Activated naive CD8-positive, alpha-beta T cell treated with anti-CD3 and anti-CD28 coated beads, Interleukin-2, amount 10 ng/mL, durations not matched to agents 7 days and 5 days (primary cell): Measurements from ENCODE around the gene AFAP1. TPM values are rescaled to one million over a fixed set of nuclear protein-coding genes. Genes with fewer than 3 reads are reported as not detected.

Experiments used
- ATAC-seq: fragments of 150-1000 bp; cut with Tn5 transposase; one replicate; pipeline ENCODE4 v1.10.0; 2021; ENCODE audit warnings: low read depth, moderate library complexity
- POLR2A ChIA-PET: fragments of 350-600 bp; sonication (Branson Sonifier 250); formaldehyde crosslinking; loops from one replicate; lab custom pipeline; 2021; ENCODE audit warnings: antibody characterized with exemption; lab: Charles Lee
- DNase-seq: peaks from one replicate; pipeline ENCODE4 v3.0.0; 2021
- H3K27ac Mint-ChIP-seq: one replicate; pipeline ENCODE4 v1.8.0; 2022; ENCODE audit warnings: mild to moderate bottlenecking, mixed read lengths
- H3K27me3 Mint-ChIP-seq: one replicate; pipeline ENCODE4 v1.8.0; 2022; ENCODE audit warnings: mild to moderate bottlenecking, moderate library complexity, mixed read lengths
- H3K36me3 Mint-ChIP-seq: one replicate; pipeline ENCODE4 v1.8.0; 2021; ENCODE audit warnings: mild to moderate bottlenecking, mixed read lengths
- H3K4me1 Mint-ChIP-seq: one replicate; pipeline ENCODE4 v1.8.0; 2021; ENCODE audit warnings: mixed read lengths
- H3K4me3 Mint-ChIP-seq: one replicate; pipeline ENCODE4 v1.8.0; 2022; ENCODE audit warnings: mild to moderate bottlenecking, moderate library complexity, mixed read lengths
- H3K9me3 Mint-ChIP-seq: one replicate; pipeline ENCODE4 v1.8.0; 2021; ENCODE audit warnings: mixed read lengths
- total RNA-seq, 2 experiments: library from RNA; stranded (reverse); gene quantifications; one replicate each; pipeline ENCODE4 v1.2.3, GENCODE V29; 2021

AFAP1 gene, protein sequence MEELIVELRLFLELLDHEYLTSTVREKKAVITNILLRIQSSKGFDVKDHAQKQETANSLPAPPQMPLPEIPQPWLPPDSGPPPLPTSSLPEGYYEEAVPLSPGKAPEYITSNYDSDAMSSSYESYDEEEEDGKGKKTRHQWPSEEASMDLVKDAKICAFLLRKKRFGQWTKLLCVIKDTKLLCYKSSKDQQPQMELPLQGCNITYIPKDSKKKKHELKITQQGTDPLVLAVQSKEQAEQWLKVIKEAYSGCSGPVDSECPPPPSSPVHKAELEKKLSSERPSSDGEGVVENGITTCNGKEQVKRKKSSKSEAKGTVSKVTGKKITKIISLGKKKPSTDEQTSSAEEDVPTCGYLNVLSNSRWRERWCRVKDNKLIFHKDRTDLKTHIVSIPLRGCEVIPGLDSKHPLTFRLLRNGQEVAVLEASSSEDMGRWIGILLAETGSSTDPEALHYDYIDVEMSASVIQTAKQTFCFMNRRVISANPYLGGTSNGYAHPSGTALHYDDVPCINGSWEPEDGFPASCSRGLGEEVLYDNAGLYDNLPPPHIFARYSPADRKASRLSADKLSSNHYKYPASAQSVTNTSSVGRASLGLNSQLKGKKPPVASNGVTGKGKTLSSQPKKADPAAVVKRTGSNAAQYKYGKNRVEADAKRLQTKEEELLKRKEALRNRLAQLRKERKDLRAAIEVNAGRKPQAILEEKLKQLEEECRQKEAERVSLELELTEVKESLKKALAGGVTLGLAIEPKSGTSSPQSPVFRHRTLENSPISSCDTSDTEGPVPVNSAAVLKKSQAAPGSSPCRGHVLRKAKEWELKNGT
- total RNA-seq = 10 to 100 TPM in 1 of 2 experiments, 1 to 10 TPM in 1; 9.9 to 12.2 TPM

DNA sequence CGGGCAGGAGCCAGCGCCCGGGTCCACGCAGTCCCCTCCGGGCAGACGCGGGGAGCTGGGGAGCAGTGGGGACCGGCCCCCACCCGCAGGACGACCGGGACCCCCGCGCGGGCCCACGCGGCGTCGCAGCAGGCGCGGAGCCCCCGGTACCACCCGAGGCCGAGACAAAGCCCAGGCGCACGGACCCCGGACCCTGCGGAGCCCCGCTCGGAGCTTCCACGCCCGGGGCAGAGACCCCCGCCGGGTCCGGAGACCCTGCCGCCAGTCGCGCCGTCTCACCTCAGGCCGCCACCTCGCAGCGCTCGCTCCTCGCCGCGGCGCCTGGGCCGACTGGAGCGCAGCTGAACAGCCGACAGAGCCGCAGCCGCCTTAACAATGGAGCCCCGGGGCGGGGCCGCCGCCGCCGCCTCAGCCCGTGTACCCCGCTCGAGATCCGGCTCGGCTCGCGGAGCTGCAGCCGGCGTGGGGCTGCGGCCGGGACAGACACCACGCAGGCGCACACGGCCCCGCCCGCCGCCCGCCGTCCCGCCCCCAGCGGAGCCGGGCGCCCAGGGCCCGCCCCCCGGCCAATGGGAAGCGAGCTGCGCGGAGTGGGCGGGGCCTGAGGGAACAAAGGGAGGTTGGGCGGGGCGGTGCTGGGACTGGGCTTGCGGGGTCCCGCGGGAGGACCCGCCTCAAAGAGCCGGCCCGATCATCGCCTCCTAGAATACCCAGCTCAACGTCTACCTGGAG, at the start of gene AFAP1:
TSS of gene AFAP1 (minus strand) at position 485 of the 732 bp plus-strand sequence. CDS start 67,783 bp downstream, outside the sequence.
- Mint-ChIP-seq H3K27ac (no peak within 1 kb of the TSS), H3K36me3 (no peaks in the 10 kb centered on the region), H3K9me3 (no peaks in the 10 kb centered on the region), H3K4me3 (peak within 1 kb of the TSS; percentile 66), H3K27me3 (peaks cover 20% of the 10 kb centered on the region), H3K4me1 (peaks cover 13% of the 10 kb centered on the region)
- POLR2A ChIA-PET = interaction anchor here (0.6 to 2.0 kb wide), 12 partner anchors 9 to 1040 kb away, joined by 3 to 9 read pairs (median 4); no protein-coding TSS in a partner anchor
- ATAC-seq (peak; percentile 97), DNase-seq (peak; percentile 94)

DNA sequence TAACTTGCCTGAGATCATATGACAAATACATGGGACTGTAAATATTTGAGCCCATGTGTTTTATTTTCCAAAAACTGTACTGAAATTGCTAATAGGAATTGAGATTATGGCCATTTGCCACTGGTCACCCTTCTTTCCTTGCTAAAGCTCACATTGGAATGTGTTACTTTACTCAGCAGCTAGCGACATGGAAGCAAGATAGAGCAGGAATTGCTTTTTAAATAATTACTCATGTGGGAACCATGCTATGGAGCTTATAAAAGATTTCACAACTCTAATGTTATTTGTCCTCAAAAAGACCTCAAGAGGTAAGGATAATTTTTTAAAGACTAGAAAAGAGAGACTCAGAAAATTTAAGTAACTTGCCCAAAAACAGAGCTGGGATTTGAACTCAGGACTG, 48.8 kb upstream of the AFAP1 start:
- Mint-ChIP-seq H3K36me3 (no peaks in the 10 kb centered on the region), H3K9me3 (no peaks in the 10 kb centered on the region), H3K4me1 (peaks cover 7% of the 10 kb centered on the region), H3K27me3 (peaks cover 11% of the 10 kb centered on the region), H3K4me3 (no peak overlapping the region), H3K27ac (no peak overlapping the region)
- DNase-seq = no peak
- no peak for ATAC-seq
- POLR2A ChIA-PET = no interaction called here

DNA sequence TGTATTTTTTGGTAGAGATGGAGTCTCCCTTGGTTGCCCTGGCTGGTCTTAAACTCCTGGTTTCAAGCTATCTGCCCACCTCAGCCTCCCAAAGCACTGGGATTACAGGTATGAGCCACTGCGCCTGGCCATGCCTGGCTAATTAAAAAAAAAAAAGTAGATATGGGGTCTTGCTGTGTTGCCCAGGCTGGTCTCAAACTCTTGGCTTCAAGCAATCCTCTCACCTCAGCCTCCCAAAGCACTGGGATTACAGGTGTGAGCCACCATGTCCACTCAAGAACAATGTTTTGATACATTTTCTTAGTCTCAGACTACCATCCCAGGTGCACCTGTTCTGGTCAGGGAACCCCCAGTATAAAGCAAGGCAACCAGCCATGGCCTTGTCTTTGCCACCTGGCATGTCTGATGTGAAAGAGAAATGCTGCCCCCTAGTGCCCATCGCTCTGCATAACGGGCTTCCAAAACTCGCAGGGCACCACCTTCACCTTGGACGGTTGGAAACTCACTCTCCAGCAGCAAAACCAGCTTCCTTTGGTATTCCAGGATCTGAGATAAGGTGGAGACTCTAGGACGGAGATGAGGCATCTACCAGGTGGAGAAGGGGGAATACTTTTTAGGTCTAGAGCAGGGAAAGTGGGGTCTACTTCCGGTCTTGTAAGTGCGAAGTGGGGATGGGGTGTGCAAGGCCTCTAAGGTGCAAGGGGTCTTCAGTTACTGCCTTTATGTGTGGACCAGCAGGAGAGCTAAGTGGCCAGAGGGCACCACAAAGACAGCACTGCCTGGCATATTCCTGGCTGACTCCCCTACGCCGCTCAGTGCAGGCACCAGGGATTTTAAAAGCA, 47.7 kb upstream of the AFAP1 start:
- POLR2A ChIA-PET = interaction anchor here (0.7 kb wide), 1 partner anchor 181 kb away, joined by 3 read pairs; no protein-coding TSS in a partner anchor
- peaks cover 11% of the 10 kb centered on the region for H3K27me3 Mint-ChIP-seq
- no peaks in the 10 kb centered on the region for H3K9me3 Mint-ChIP-seq
- DNase-seq = peak; percentile 74
- no peak overlapping the region for H3K4me3 Mint-ChIP-seq
- no peaks in the 10 kb centered on the region for H3K36me3 Mint-ChIP-seq
- no peak overlapping the region for H3K27ac Mint-ChIP-seq
- peaks cover 7% of the 10 kb centered on the region for H3K4me1 Mint-ChIP-seq
- peak; percentile 82 for ATAC-seq

DNA sequence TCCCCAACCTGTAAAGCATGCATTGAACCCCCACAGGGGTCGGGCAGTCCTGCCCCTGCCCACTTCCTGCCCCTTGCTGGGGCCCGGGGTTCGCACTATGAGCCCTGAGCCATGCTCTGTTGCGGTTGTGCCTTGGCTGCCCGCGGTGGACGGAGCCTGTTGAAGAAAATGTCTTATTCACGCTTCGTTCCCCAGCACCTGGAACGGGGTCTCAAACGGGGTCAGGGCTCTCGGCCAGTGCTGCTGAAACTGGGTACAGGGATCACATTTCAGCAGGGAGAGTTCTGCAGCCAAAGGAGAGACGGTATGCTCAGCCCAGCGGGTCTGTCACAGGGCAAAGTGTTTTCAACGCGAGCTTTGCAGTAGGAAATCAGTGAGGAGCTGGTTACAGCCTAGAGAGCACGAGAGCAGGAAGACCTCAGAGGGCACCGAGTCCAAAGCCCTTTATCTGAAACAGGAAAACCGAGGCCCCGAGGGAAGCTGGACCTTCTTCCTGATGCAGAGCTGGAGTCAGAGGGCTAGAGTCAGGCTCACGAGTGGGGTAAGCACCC, 46.3 kb upstream of the AFAP1 start:
- POLR2A ChIA-PET = no interaction called here
- no peak for ATAC-seq
- no peaks in the 10 kb centered on the region for H3K9me3 Mint-ChIP-seq
- no peak for DNase-seq
- H3K4me3 Mint-ChIP-seq = peak overlapping the region; percentile 28
- H3K27ac Mint-ChIP-seq = no peak overlapping the region
- no peaks in the 10 kb centered on the region for H3K36me3 Mint-ChIP-seq
- H3K4me1 Mint-ChIP-seq = peaks cover 11% of the 10 kb centered on the region
- H3K27me3 Mint-ChIP-seq = peaks cover 8% of the 10 kb centered on the region

DNA sequence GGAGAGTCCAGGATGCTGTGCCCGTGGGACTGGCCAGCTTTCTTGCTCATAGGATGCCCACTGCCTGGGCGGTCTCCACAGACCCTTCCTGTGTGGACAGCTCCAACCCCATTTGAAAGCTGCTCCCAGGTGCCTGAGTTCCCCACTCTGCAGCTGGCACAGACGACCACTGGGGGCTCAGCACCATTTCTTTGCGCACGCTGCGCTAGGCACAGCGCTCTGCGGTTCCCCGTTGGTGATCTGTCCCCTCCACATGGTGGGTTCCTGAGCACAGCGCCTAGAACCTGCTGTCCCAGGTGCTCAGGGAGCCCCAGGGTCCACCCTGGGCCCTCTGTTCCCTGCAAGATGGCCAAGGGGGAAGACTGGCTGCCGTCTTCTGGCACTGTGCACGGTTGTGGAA, 45.4 kb upstream of the AFAP1 start:
- H3K27ac Mint-ChIP-seq = no peak overlapping the region
- DNase-seq (no peak), ATAC-seq (no peak)
- no peak overlapping the region for H3K4me3 Mint-ChIP-seq
- POLR2A ChIA-PET = no interaction called here
- H3K4me1 Mint-ChIP-seq = peaks cover 11% of the 10 kb centered on the region
- H3K36me3 Mint-ChIP-seq = no peaks in the 10 kb centered on the region
- H3K9me3 Mint-ChIP-seq = no peaks in the 10 kb centered on the region
- peaks cover 5% of the 10 kb centered on the region for H3K27me3 Mint-ChIP-seq

DNA sequence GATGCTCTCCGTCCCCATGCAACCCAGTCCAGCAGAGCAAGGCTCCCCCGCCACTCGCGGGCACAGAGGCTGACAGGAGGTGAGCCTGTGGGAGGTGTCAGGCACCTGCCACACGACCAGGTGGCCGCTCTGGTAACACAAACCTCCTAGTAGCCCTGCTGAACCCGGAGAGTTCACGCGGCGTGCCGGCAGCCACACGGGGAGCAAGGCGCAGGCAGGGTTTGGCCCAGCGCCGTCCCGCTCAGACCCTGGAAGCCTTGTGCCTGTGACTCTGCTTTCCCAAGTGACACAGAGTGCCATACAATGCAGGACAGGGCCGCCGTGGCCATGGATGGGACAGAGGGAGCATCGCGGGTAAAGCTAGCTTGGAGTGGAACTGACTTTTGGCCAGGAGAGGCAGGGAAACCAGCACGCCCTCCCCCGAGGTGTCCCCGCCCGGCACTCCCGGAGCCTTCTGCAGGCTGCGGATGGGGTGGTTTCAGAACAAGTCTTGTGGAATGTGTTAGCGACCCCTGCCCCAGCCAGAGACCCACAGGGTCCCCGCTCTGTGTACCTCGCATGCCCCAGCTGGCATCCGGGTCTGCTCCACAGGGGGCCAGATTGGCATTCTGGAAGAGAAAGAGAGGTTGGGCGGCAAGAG, 44.7 kb upstream of the AFAP1 start:
- Mint-ChIP-seq H3K4me3 (no peak overlapping the region), H3K27me3 (peaks cover 5% of the 10 kb centered on the region), H3K4me1 (peaks cover 11% of the 10 kb centered on the region), H3K36me3 (no peaks in the 10 kb centered on the region), H3K9me3 (no peaks in the 10 kb centered on the region), H3K27ac (no peak overlapping the region)
- DNase-seq (no peak), ATAC-seq (no peak)
- POLR2A ChIA-PET = no interaction called here

DNA sequence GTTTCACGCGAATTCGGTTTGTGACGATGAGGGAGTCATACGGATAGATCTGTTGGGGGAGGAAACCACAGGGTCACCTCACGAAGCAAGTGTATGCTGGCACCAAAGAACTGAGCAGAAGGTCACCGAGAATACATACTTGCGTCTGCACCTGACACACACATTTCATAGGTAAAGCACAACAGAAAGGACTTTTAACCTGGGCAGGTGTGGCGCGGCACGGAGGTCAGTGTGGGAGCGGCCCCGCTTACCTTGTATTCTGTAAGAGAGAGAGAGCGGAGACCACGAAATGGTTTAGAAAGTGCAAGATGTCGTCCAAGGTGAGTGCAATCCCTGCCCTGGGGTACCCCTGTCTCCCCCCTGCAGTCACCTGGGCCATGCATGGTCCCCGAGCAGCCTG, 43.6 kb upstream of the AFAP1 start:
- DNase-seq (no peak), ATAC-seq (no peak)
- H3K27ac Mint-ChIP-seq = no peak overlapping the region
- peaks cover 11% of the 10 kb centered on the region for H3K4me1 Mint-ChIP-seq
- H3K27me3 Mint-ChIP-seq = peaks cover 5% of the 10 kb centered on the region
- no peaks in the 10 kb centered on the region for H3K36me3 Mint-ChIP-seq
- no peak overlapping the region for H3K4me3 Mint-ChIP-seq
- POLR2A ChIA-PET = no interaction called here
- H3K9me3 Mint-ChIP-seq = no peaks in the 10 kb centered on the region

DNA sequence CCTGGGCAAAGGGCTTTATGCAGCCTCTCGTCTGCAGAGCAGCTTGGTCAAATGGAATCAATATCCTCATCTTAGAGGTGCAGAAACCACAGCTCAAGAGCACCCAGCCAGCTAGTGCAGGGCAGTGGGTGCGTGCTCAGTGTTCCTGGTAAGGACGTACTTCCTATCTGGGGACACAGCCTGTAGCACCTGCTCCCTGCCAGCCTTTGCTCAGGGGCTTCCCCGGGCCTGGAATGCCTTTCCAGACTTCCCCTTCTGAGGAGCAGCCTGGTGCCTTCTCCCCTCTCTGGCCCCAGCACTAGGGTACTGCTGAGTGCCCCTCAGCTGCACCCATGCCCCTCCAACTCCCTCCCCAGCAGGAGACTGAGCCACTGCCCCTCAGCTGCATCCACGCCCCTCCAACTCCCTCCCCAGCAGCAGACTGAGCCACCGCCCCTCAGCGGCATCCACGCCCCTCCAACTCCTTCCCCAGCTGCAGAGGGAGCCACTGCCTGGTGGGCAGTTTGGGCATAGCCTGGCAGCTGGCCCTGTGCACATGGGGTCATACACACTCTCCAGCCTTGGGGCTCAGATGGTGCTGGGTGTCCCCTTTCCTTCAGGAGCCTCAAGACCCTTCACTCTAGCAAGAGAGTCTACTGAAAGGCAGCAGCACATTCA, 42.2 kb upstream of the AFAP1 start:
- no peaks in the 10 kb centered on the region for H3K36me3 Mint-ChIP-seq
- peaks cover 12% of the 10 kb centered on the region for H3K4me1 Mint-ChIP-seq
- ATAC-seq (no peak), DNase-seq (no peak)
- H3K4me3 Mint-ChIP-seq = no peak overlapping the region
- no peak overlapping the region for H3K27ac Mint-ChIP-seq
- H3K9me3 Mint-ChIP-seq = no peaks in the 10 kb centered on the region
- POLR2A ChIA-PET = interaction anchor here (0.7 kb wide), 1 partner anchor 94 kb away, joined by 3 read pairs; no protein-coding TSS in a partner anchor
- no peaks in the 10 kb centered on the region for H3K27me3 Mint-ChIP-seq

DNA sequence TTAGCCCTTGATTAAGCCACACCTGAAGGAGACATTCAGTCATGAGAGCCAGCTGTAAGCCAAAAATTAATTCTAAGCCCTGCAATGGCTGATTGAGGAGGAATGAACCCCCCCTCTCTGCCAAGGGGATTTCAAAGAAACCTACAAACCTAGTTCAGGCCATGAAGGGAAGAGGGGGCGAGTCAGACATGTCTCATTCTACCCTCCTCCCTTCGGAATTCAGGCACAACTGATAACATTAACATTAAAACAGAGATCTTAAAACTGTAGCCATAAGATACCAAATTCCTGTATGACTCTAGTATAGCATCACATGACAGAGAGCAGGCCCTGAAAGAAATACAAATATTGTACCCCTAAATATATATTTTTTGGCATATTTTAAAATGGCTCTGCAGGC, 40.4 kb upstream of the AFAP1 start:
- Mint-ChIP-seq H3K4me1 (peaks cover 5% of the 10 kb centered on the region), H3K27ac (no peak overlapping the region), H3K27me3 (no peaks in the 10 kb centered on the region), H3K4me3 (no peak overlapping the region), H3K9me3 (peaks cover 1% of the 10 kb centered on the region), H3K36me3 (no peaks in the 10 kb centered on the region)
- POLR2A ChIA-PET = no interaction called here
- ATAC-seq = no peak
- no peak for DNase-seq

DNA sequence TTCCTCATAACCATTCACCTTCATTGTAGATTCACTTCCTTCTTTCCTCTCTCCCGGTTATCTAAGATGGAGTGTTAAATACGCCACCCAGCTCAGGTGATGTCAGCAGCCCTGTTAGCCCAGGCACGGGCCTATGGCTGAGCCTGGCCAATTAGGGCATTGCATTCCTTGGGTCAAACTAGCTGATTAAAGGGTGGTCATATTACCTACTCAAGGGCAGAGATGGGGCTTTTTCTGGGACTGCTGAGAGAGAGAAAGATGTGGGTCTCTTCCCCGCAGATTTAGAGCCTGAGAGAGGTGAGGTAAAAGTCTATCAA, 39.9 kb upstream of the AFAP1 start:
- POLR2A ChIA-PET = no interaction called here
- Mint-ChIP-seq H3K27me3 (no peaks in the 10 kb centered on the region), H3K4me3 (no peak overlapping the region), H3K36me3 (no peaks in the 10 kb centered on the region), H3K9me3 (peaks cover 1% of the 10 kb centered on the region), H3K27ac (no peak overlapping the region), H3K4me1 (peaks cover 5% of the 10 kb centered on the region)
- no peak for DNase-seq
- ATAC-seq = no peak

DNA sequence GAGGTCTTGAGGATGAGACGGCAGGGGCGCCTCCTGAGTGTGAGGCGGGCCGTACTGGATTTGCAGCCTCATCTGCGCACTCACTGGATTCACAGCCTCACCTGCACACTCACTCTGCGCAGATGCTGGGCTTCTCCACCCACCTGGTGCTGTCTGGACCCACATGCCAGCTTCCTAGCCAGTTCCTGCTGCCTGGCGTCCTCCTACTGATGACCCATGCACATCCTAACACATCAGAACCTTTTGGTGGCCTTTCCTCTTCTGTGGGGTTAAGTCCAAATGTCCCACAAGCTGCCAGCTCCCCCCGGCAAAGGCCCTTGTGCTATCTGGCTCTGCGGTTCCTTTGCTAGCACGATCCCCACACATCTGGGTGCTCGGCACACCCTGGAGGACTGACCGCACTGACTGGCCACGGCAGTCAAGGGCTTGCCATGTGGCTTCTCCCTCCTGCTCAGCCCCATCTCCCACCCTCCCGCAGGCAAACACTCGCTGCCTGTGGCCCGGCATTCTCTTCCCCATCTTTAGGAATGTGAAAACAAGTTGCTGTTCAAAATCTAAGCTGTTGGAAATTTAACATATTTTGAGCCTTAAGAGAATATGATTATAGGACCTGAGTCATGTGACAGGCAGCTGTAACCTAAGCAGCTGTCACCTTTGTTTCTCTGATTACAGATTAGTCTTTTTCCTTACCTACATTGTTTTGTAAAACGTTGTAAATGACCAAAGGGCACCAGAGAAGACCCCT, 39.4 kb upstream of the AFAP1 start:
- H3K4me3 Mint-ChIP-seq = no peak overlapping the region
- H3K9me3 Mint-ChIP-seq = peaks cover 1% of the 10 kb centered on the region
- H3K4me1 Mint-ChIP-seq = peaks cover 5% of the 10 kb centered on the region
- H3K36me3 Mint-ChIP-seq = no peaks in the 10 kb centered on the region
- DNase-seq (no peak), ATAC-seq (no peak)
- no peak overlapping the region for H3K27ac Mint-ChIP-seq
- POLR2A ChIA-PET = no interaction called here
- no peaks in the 10 kb centered on the region for H3K27me3 Mint-ChIP-seq
